ENCODE results near the gene CAGE1.
"Not testable (repeated sequence)": the region's sequence is repeated elsewhere in the genome, so short reads cannot be mapped to it uniquely, and the experiment has no call there.

Gene CAGE1

GRCh38 chr6:7334685-7335084, 54.9 kb downstream of the CAGE1 start:
- DNase-seq = no peak

DNA sequence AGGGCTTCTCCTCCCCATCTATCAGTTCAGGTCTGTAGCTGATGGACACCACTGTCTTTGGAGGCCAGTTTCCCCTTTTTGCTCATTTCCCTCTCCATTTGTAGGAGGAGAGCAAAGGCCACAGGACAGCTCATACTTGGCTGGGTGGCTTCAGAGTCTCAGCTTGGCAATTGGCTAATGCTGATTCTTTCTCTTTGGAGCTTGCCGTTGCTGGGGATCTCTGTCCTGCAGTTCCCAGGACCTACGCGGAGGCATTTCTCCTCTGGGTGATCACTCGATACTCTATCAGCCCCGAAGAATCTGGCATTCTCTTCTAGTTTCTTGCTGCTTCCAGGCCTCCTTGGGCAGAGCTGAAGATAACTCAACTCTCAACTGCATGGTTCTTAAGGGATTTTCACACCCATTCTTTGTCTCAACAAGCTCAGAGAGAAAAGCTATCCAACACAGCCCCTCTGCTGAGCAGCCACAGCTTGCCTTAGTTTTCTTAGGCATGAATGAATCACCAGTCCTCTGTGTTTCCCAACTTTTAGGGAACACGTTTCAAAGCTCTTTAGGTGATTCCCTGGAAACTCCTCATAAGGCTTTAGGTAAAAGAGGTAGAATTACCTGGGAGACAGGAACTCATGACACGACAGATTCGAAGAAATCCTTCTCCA, 57.3 kb downstream of the CAGE1 start:
- no peak for DNase-seq

DNA sequence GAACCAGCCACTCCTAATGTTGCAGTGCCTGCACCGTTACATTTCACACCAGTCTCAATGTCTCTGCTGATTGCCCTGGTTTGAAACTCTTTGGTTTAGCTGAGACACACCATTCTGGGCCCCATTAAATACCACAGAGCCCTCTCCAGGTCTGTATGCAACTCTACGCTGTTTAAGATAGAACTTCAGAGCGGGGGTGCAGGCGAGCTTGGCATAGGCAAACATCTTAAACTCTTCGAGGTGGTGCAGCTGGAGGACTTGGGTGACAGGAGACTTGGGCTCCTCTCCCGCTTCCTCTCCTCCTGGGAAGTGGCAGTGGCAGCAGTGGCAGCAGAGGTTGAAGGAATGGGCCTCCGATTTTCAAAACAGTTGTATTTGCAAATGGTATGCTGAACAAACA, 58.1 kb downstream of the CAGE1 start:
- no peak for DNase-seq

GRCh38 chr6:7328243-7328642, 61.3 kb downstream of the CAGE1 start:
- DNase-seq = no peak

GRCh38 chr6:7325750-7326149, 63.8 kb downstream of the CAGE1 start:
- no peak for DNase-seq

DNA sequence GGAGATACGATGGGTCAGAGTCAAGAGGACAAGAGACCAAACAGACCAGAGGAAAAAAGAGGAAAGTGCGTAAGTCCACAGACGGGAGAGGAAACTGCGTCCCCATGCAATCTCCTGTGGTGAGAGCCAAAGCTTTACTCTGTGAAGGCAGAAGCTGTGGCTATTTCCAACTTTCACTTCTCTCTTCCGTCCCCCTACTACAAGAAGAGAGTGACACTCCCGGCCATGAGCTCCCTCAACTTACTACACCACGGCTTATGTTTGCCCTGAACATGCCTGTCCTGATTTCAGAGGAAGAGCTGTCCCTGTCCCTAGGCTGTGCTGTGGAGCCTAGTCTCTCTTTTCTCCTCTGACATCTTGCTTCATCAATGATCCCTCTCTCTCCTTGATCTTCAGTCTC, 65.0 kb downstream of the CAGE1 start:
- no peak for DNase-seq

DNA sequence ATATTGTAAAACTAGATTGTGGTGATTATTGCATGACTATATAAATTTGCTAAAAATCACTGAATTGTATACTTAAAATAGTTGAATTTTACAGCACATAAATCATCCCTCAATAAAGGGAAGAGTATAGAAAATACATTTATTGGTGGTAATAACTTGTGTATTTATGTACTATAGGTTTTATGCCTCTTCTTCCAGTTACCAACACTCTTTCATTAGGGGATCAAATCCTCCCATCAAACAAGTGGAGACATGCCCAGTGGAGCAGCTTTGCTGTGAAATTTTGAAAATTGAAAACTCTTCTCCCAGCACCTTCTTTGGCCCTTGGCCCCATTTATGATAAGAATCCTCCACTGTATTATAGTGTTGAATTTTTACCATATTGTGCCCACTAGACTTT, 66.5 kb downstream of the CAGE1 start:
- no peak for DNase-seq

DNA sequence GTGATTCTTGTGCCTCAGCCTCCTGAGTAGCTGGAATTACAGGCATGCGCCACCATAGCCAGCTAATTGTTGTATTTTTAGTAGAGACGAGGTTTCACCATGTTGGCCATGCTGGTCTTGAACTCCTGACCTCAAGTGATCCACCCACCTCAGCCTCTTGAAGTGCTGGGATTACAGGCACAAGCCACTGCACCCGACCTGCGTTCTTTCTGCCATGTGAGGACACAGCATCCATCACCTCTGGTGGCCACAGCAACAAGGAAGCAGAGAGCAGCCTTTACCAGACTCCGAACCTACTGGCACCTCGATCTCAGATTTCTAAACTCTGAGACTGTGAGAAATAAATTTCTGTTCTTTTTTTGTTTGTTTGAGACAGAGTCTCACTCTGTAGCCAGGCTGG, 67.7 kb downstream of the CAGE1 start:
- not testable (repeated sequence) for DNase-seq

- DNase-seq = not testable (repeated sequence)
Observed at GRCh38 chr6:7319406-7319805, 70.1 kb downstream of the CAGE1 start.

- DNase-seq = no peak
Observed at GRCh38 chr6:7317538-7317937, 72.0 kb downstream of the CAGE1 start.

- DNase-seq = no peak
Observed at GRCh38 chr6:7316658-7317533, 72.6 kb downstream of the CAGE1 start.

DNA sequence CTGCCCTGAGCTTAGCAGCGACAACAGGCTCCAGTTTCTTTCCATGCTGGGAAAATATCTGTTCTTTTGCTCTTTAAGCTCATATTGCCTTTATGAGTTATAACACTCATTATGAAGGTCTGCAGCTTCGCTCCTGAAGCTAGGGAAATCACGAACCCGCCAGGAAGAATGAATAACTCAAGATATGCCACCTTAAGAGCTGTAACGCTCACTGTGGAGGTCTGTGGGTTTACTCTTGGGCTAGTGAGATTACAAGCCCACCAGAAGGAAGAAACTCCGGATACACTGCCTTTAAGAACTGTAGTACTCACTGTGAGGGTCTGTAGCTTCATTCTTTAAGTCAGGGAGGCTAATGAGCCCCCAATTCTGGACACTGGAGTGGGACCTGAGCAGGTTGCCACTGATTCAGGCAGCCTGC, 73.6 kb downstream of the CAGE1 start:
- no peak for DNase-seq

- DNase-seq = not testable (repeated sequence)
Observed at GRCh38 chr6:7315087-7315947, 74.2 kb downstream of the CAGE1 start.

DNA sequence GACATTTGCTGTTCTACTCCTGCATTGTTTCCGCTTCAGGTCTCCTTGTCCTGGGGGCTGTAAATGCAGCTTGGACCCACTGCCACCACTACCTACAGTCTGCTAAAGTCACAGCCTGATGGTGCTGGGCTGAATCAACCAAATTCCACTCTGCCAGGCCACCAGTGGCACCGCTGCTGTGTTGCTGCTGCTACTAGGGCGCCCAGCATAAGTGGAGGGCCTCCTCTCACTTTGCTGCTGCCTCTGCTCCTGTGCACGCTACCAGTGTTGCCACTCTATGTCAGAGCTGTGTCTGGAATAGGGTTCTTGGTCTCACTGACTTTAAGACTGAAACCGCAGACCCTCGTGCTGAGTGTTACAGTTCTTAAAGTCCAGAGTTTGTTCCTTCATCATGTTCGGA, 75.1 kb downstream of the CAGE1 start:
- DNase-seq = no peak

DNA sequence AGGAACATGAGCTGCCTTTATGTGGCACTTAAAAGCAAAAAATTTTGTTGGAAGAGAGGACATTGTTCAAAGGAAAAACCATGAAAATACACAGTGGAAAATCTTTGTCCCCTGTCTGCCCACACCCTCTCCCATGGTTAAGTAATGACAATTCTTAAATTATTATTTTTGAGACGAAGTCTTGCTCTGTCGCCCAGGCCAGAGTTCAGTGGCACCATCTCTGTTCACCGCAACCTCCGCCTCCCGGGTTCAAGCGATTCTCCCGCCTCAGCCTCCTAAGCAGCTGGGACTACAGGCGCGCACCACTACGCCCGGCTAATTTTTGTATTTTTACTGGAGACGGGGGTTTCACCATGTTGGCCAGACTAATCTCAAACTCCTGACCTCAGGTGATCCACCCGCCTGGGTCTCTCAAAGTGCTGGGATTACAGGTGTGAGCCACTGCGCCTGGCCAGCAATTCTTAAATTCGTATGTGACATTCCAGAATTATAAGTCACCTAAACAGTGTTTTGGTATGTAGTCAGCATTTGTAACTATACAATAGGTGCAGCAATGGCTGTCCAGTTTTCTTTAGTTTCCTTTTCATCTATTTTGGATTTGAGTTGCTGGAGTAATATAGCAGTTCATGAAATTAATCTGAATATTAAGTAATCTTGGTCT, 75.9 kb downstream of the CAGE1 start:
- DNase-seq = no peak

DNA sequence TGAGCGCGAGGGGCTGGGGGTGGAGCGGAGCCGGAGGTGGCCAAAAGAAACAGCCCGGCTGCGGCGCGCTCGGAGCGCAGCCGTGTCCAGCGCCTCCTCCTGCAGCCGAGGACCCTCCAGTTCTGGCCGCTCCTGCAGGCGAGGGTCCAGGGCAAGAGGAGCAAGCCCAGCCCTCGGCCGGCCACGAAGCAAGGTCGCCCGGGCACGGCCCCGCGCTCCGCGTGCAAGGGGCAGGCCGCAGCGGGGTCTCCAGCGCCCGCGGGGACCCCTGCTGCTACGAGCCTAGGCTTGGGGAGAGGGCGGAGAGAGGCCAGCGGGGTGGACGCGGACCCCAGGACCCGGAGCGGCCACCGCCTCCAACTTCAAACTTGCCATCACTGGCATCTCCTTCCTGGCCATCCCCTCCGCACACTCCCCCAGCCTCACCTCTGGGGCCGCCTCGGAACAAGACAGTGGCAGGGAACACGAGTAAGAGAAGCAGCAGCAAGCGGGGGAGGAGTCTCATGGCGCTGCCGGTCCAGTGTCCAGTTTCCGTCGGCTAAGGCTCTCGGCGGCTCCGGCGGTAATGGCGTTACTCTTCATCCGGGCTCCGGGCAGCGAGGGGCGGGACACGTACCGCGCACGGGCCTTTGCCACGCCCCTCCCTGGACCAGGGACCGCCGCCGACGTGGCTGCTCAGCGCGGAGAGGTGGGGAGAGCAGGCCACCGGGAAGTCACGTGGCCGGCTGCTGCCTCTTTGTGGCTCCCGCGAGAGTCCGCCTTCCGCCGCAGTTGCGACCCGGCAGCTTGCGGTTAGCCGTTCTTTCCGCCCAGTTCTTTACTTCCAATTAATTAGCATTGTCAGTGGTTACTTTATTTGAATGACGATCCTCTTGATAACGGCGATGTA, 76.7 kb downstream of the CAGE1 start, which contains the start of gene SSR1:
Gene SSR1, minus strand, starts transcription at position 584 of the 889 bp plus-strand sequence. Its CDS starts 79 bp downstream, at position 505.
- DNase-seq = peak; percentile 95

DNA sequence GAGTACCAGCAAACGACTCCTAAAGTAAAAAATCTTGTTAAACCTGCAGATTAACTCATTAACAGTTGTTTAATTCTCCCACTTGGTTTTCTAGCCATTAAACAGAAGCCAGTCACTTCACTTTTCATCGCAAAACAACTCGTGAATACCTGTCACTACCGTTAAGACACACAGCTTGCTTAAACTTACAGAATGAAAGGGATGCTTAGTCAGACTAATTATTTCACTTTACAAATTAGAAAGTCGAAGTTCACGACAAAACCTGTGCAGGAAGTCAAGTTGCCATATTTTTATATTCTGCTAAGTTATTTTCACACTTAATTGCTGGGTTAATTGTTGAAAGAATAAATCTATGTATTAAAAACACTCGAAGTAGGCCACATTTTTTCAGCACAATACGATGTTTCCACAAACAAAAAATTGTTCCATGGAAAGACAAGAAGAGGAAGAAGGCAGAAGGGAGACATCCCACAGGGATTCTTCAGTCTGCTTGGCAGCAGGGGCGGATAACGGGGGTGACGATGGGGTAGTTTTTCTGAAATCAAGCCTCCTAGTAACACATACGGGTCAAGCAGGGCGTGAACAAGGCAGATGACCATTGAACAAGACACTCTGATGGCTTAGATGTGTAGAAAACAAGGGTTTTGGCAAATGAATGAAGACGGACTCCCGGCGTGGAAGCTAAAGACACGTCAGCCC, 77.5 kb downstream of the CAGE1 start:
- DNase-seq = no peak

- no peak for DNase-seq
Observed at GRCh38 chr6:7311176-7311575, 78.4 kb downstream of the CAGE1 start.

DNA sequence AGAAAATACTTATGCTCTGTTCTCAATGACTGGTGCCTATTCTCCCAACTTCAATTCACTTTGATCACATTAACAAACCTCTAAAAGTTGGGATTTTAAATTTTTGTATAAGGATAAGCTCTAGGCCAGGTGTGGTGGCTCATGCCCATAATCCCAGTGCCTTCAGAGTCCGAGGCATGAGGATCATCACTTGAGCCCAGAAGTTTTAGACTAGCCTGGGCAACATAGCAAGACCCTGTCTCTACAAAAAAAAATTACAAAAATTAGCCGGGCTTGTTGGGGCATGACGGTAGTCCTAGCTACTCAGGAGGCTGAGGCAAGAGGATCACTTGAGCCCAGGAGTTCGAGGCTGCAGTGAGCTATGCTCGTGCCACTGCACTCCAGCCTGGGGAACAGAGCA, 80.5 kb downstream of the CAGE1 start:
- DNase-seq = no peak

DNA sequence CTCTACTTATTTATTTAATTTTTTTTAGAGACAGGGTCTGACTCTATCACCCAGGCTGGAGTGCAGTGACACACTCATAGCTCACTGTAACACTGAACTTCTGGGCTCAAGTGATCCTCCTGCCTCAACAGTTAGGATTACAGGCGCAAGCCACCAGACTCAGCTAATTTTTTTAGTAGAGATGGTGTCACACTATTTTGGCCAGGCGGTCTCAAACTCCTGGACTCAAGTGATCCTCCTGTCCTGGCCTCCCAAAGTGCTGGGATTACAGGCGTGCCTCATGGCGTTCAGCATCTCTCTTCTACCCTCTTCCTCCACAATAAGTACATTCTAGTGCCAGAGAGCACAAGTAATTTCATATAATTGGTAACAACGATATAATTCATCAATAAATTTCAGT, 82.0 kb downstream of the CAGE1 start:
- no peak for DNase-seq

GRCh38 chr6:7304821-7305220, 84.7 kb downstream of the CAGE1 start:
- DNase-seq = no peak

Measured in NCI-H774 (cell line).